Bone marrow (tissue), 2 donors: ENCODE measurements around the gene PTBP2.

Source experiments
- DNase-seq, 2 donors: peaks; one replicate each; lab custom pipeline; 2025; lab: John Stamatoyannopoulos, UW

PTBP2 gene, protein sequence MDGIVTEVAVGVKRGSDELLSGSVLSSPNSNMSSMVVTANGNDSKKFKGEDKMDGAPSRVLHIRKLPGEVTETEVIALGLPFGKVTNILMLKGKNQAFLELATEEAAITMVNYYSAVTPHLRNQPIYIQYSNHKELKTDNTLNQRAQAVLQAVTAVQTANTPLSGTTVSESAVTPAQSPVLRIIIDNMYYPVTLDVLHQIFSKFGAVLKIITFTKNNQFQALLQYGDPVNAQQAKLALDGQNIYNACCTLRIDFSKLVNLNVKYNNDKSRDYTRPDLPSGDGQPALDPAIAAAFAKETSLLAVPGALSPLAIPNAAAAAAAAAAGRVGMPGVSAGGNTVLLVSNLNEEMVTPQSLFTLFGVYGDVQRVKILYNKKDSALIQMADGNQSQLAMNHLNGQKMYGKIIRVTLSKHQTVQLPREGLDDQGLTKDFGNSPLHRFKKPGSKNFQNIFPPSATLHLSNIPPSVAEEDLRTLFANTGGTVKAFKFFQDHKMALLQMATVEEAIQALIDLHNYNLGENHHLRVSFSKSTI

DNA sequence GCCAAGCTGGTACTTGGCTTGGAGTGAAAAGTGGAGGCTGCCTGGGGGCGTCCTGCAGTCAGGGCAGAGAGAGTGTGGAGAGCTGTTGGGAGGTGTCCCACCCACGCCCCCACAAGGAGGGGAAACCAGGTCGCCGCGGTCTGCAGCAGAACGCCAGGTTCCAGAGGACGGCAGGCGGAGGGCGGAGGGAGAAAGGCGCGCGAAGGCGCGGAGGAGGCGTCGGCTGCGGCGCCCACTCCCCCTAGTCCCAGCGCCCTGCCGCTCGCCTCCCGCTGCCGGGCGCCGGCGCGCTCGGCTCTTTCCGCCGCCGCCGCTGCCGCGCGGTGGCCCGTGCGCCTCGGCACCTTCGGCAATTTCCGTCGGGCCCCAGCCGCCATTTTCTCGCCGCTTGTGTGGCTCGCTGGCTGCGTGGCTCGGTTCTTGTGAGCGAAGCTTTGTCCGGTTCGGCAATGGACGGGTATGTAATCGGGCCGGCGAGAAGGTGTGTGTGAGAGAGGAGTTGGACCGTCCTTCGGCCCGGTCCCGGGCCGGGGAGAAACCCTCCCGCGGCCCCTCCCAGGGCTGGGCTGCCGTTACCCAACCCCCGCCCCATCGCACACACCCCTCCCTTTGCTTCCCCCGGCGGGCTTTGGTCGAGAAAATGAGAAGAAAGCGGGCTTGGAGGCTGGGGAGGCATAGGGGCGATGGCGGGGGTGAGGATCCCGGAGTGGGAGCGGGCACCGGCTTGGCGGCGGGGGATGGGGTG, at the start of gene PTBP2:
Gene PTBP2 (plus strand): TSS at position 369 of the 745 bp plus-strand sequence. CDS start 81 bp downstream, at position 450.
- DNase-seq, result peak; percentile 68 to 97

DNA sequence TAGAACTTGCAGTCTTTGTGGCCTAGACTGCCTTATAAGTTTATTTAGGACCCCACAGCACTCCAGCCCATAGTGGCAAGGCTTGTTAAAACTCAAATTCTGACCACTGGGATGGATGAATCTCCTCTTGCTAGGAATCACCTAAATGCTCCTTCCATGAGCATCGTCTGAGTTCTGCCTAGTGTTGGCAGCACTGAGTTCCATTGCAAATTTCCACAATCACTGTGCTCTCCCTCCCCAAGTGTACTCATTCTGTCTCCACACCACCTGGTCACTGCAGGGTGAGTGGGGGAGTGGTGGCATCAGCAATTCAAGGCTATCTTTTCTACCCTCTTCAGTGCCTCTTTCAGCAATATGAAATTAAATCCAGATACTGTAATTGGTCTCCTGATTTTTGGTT, 46.7 kb upstream of the PTBP2 start:
- DNase-seq, result no peak

DNA sequence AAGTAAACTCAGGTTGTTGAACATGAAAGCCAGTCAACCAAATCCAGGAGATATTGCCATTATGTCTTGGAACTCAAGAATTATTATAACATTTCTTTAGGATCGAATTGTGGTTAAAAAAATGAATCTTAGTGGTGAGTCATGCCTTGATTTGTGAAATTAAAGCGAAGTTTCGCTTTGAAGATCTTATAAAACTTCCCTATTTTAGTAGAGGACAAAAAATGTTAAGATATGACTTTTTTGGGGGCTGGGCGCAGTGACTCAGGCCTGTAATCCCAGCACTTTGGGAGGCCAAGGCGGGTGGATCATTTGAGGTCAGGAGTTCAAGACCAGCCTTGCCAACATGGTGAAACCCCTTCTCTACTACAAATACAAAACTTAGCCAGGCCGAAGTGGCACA, 39.5 kb upstream of the PTBP2 start:
- no peak for DNase-seq

DNA sequence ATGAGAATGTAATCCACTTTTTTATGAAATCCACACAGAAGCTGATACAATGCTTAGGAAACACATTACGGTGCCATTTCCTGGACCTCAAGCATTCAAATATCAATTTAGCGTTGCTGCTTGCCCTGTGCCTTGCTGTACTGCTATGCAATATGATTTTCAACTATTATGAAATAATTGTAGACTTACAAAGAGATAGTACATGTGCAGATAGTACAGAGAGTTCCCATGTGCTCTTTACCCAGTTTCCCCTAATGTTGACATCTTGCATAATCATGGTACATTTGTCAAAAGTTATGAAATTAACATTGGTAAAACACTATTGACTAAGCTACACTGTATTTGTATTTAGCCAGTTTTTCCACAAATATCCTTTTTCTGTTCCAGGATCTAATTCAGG, 37.7 kb upstream of the PTBP2 start:
- DNase-seq, result no peak

DNA sequence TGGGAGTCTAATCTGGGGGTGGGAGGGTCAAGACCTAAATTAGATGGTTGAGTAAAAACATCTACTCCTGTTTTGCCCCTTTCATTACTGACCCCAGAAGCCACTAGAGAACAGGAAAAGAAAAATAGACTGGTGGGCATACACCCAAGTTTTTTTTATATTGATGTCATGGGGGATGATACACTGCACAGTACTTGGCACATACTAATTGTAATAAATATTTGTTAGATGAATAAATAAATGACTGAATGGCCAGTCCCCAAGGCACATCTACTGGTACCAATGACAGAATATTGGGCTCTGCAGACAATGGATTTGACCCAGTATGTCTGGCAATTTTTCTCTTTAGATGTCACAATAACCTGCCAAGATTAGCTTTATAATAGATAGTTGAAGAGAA, 36.8 kb upstream of the PTBP2 start:
- DNase-seq, result no peak

DNA sequence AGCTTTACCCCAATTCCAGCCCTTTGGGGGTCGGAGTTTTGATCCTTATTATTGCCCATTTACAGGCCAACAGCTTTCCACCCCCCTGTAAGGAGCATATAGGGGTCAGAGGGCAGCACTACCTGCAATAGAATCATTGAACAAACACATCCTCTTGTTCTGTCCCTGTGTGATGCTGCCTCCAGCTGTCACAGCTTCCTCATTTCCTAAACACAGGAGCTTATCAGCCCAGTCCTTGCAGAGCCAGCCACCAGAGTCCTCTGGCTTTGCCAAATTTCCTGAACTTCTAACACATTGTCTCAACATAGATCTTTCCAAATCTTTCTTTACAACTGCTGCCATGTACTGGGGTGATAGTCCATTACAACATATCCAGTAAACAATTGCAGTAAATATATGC, 32.8 kb upstream of the PTBP2 start:
- DNase-seq, result no peak

DNA sequence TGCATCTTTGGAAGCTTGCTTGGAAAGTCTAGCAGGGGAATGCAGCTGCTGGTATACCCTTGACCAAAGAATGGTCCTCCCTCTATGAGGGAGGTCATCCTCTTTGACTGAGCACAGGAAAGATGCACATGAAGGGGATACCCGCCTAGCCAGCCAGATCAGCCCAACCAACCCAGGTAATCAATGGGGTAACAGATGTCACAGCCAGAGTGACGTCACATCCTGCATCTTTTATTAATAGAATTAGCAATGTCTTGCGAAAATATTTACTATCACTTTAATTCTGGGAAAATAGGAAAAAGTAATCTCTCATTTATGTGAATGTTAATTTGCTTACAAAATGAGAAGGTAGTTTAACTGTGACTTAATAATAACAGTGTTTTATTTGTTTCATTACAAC, 25.6 kb upstream of the PTBP2 start:
- DNase-seq, result no peak

DNA sequence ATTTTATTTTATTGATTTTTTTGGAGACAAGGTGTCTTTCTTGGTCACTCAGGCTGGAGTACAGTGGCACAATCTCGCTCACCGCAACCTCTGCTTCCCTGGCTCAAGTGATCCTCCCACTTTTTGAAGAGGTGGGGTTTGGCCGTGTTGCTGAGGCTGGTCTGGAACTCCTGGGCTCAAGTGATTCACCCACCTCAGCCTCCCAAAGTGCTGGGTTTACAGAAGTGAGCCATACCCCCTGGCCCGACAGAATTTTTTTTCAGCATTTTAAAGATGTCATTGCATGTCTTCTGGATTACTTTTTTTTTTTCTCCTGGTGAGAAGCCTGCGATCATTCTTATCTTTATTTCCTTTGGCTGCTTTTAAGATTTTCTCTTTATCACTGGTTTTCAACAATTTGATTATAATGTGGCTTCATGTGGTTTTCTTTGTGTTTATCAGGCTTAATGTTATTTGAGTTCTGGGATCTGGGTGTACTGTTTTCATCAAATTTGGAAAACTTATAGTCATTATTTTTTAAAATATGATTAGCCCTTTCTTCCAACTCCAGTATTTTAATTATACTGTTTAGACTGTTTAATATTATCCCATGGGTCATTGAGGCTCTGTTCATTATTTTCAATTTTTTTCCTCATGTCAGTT, 23.1 kb upstream of the PTBP2 start:
- no peak for DNase-seq

DNA sequence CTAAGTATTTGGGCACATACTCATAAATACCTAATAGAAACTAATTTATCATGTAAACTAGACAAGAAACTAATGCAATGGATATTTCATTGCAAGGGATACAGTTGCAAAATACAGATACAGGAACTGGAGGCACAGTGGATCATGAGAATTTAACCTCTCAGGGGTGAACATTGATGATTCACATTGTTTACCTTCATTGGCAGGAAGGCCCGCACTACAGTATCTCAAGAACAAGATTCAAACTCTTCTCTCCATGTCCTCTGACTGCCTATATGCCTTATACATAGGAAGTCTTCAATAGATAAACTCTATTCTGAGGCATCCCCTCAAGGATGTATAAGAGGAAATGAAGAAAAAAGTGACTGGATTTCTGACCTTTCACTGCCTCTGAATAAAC, 18.4 kb upstream of the PTBP2 start:
- no peak for DNase-seq

DNA sequence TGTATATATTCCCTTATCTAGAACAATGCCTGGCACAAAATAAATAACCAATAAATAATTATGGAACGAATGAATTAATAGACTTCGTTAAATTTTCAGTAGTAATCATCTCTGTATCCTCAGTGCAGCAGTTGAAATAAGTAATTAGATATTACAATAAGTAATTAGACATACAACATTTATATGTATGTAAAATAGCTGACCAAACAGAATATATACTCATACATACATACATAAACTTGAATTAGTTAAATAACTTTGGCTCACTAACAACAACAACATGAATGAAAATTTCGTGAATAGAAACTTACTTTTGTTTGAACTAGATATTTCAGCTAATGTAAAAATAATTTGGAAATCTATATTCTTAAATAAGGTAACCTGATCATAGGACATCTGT, 14.6 kb upstream of the PTBP2 start:
- no peak for DNase-seq

DNA sequence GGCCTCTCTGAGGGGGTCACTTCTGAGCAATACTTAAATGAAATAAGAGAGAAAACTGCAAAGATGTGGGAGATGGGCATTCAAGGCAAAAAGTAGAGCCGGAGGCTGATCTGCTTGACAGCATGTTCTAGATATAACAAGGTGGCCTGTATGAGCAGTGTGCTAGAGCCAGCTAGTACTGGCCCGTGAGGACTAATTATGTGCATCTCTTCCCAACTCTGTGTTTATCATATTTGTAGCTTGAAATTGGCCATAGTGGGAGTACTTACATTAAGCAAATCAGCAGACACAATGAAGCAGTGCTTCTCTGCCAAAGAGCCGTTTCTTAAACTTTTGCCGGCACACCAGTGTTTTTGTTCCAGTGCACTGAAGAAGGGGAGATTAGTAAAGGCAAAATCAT, 13.1 kb upstream of the PTBP2 start:
- DNase-seq, result no peak

DNA sequence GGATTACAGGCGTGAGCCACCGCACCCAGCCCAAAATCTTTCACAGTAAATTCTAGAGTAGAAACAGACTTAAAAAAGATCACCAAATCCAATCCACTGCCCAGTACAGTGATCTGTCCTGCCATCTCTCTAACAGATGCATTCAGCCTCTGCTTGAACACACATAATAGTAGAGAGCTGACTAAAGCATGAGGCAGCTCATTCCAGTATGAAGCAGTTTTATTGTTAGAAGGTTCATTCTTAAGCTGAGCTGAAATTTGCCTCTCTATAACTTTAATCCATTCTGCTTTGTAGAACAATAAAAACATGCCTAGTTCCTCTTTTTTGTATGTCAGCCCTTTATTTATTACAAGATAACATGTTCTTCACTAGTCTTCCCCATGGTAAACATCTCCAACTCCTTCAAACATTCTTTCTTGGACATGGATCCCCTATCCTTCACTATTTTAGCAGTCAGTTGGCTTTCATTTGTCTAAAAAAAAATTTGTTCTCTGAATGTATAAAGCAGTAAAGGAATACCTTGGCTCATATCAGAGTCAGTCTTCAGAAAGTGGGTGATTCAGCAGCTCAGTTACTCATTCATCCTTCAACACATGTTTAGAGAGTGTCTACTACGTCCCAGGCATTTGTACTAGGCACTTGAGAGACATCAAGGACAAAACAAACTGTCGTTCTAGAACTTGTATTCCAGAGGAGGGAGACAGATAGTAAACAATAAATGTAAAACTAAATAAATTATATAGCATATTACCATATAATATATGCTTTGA, 10.7 kb upstream of the PTBP2 start:
- peak in 1 of 2 donors; percentile 4 for DNase-seq

DNA sequence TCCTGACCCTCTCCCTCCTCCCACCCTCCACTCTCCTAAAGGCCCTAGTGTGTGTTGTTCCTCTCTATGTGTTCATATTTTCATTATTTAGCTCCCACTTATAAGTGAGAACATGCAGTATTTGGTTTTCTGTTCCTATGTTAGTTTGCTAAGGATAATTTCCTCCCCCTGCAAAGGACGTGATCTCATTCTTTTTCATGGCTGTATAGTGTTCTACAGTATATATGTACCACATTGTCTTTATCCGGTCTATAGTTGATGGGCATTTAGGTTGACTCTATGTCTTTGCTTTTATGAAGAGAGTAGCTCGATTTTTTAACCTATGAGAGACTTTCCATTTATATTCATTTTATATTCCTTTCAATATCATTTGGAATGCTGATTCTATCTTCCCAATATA, 7.9 kb upstream of the PTBP2 start:
- no peak for DNase-seq

DNA sequence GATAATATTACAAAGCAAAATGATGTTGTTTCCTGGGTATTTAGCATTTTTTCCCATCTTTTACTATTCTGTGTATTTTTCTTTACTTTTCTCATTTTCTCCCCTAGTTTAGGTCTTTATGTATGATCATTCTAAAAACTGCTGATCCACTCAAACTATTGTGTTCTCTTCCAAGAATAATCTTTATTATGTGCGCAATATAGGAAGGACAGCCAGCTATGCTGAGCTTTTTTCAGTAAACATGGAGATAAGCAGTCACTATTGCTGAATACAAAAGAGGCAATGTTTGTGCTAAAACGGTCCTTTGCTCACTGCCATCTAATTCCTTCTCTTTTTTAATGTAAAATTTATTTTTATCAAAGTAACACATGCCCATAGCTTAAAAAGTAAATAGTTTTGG, 6.7 kb upstream of the PTBP2 start:
- no peak for DNase-seq

DNA sequence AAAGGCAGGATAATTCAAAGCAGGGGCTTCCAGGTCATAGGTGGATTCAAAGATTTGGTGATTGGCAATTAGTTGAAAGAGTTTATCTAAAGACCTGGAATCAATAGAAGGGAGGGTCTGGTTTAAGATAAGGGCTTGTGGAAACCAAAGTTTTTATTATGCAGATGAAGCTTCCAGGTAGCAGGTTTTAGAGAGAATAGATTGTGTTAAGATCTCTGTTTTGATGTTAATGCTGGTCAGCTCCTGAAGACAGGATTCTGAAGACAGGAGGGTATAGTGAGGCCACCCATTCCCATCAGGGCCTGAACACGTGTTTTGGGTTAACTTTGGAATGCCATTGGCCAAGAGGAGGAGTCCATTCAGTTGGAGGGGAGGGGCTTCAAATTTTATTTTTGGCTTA, 6.1 kb upstream of the PTBP2 start:
- DNase-seq, result no peak

DNA sequence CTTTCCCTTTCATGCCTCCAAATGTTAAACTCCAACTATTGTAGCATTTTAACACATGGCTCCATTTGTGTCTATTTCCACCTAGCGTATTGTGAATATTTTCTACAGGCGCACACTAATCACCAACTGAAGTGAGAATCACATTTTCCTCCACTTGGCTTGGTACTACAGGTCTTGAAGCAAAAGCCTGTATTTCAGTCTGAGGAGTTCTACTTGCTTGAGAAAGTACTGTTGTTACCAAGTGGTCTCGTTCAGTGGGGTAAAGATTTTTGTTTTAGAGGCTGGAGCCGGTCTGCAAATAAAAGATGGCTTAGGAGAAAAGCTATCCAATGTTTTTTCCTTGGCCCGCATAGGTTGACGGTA, 550 bp upstream of the PTBP2 start:
- DNase-seq, result peak in 1 of 2 donors; percentile 28

DNA sequence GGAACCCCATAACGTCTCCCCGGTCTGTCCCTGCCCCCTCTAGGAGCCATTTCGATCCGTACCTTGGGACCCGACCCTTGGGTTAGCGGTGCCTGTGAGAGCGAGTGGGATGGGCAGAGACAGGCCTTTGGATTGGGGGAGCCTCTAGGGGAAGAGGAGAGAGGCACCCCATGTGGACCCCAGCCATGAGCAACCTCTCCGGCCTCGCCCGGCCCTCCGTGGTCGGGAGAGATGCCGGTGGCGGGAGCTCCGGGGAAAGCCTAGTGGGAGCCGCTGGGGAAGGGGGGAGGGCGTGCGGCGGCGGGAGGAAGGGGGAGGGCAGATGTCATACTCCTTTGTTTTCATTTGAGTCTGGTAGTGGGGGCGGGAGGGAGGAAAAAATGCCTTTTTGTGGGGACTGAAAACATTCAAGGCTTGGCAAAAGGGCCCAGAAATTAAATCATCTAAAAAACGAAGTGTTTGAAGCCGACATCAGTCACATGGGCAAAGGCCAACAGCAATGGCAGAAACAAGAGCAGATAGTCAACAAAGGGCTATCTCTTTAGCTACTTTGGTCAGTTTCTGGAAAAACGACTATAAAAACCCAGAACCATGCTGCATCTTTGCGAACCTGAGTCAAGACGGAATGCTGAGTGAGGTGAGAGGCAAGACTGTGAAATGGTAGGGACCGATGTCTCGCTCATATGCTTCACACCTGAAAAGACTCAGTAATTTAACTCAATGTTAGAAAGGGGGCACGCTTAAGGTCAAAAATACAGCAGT, 758 bp downstream of the PTBP2 start:
- DNase-seq, result peak; percentile 63 to 84

DNA sequence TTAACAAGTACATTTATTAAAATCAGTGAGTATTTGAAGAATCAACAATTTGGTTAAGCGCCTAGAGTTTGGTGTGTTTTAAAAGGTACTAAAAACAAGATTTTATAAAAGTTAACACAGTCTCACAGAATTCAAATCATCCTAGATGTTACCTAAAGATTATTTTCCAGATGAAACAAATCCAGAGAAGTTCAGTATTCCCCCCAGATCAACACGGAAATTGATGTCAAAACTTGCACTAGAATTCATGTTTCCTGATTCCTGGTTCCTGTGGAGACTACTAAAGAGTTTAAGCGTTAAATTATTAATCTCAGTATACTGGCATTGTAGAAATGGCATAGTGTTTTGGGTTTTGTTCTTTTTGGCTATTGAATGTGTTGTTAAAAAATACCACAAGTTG, 1.4 kb downstream of the PTBP2 start:
- DNase-seq, result no peak

DNA sequence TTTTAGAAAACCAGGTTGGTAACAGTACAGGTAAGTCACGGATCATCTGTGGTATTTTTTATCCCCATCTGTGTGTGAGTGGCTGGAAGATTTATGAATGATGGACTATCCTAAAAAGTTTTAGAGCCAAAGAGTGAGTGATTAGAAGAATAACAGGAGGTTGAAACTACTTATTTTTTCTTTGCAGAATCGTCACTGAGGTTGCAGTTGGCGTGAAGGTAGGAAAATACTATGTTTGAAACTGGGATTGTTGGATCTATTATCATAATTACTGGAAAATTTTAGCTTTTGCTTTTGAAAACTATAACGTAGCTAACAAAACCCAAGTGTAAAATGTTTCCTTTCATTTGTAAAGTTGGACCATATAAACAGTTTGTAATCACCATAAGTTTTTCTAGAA, 1.8 kb downstream of the PTBP2 start:
- no peak for DNase-seq

DNA sequence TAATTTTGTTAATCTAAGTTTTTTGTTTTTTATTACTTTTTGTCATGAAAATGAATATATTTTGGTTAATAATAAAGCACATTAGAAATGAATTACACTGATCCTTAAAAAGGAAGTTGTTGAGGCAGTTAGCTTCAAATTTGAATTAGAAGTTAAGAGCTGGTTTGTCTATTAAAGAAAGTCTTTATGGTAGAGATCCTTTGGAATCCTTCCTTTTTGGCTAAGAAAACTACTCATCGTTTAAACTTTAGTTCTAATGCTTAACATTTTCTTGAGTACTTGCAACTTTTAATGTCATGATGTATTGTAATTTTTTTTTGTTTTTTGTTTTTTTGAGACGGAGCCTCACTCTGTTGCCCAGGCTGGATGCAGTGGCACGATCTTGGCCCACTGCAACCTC, 2.4 kb downstream of the PTBP2 start:
- DNase-seq, result no peak

DNA sequence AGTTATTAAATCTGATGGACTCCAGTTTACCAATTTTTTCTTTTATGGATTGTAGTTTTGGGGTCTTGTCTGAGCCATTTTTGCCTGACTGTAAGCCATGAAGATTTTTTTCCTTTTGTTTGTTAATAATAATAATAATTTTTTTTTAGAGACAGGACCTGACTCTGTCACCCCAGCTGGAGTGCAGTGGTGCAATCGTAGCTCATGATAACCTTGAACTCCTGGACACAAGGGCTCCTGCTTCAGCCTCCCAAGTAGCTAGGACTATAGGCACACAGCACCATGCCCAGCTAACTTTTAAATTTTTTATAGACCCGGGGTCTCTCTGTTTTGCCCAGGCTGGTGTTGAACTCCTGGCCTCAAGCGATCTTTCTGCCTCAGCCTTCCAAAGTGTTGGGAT, 6.3 kb downstream of the PTBP2 start:
- DNase-seq, result no peak
